Suprapubic skin (tissue), 3 donors: ENCODE data around the gene PUM1.

Source experiments
- EP300 ChIP-seq: sonication (generic); formaldehyde crosslinking; IDR thresholded peaks from one replicate; pipeline ENCODE4 v1.6.1; 2017; ENCODE audit warnings: antibody characterized with exemption
- POLR2A ChIP-seq, 2 donors: fragments of 450-650 bp; IDR thresholded peaks; one replicate each; pipeline ENCODE4 v1.6.1; 2017; ENCODE audit warnings: antibody characterized with exemption in 2 of 2, mild to moderate bottlenecking in 2 of 2, moderate library complexity in 2 of 2
- TF ChIP-seq, protein P1 (sequence below), 2 donors: fragments of 200-600 bp in 1 of 2; fragments of 450-650 bp in 1 of 2; sonication (generic) in 1 of 2; IDR thresholded peaks; one replicate each; pipeline ENCODE4 v1.5.1; 2016 to 2019; ENCODE audit warnings: antibody characterized with exemption in 2 of 2, mild to moderate bottlenecking in 1 of 2, moderate library complexity in 1 of 2

DNA sequence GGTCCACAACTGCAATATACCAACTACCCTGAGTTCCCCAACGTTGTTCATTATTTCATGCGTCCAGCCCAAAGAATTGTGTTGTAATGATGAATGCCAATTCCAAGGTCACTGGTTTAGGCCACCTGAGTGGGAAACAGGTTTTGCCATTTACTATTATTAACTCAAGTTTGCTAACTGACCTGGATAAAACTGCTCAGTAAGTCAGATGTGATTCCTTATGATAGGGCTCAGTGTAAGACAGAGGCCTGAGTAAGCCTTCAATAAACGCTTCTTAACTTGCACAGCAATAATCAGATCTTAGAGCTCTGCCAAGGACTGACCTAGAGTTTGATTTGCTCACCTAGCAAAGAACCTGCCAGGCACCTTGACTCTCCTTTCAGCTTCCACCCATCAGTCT is 10.0 kb downstream of the PUM1 start:
- TF ChIP-seq, protein P1, sequence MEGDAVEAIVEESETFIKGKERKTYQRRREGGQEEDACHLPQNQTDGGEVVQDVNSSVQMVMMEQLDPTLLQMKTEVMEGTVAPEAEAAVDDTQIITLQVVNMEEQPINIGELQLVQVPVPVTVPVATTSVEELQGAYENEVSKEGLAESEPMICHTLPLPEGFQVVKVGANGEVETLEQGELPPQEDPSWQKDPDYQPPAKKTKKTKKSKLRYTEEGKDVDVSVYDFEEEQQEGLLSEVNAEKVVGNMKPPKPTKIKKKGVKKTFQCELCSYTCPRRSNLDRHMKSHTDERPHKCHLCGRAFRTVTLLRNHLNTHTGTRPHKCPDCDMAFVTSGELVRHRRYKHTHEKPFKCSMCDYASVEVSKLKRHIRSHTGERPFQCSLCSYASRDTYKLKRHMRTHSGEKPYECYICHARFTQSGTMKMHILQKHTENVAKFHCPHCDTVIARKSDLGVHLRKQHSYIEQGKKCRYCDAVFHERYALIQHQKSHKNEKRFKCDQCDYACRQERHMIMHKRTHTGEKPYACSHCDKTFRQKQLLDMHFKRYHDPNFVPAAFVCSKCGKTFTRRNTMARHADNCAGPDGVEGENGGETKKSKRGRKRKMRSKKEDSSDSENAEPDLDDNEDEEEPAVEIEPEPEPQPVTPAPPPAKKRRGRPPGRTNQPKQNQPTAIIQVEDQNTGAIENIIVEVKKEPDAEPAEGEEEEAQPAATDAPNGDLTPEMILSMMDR (IDR thresholded peaks at IDR 0.05) = no peak
- TF ChIP-seq POLR2A (IDR thresholded peaks at IDR 0.05) = no peak
- no peak for TF ChIP-seq EP300
